T-cell (primary cell): ENCODE measurements around the gene SKAP2. TPM values are rescaled to one million over a fixed set of nuclear protein-coding genes. Genes with fewer than 3 reads are reported as not detected.

Source experiments
- ATAC-seq, 4 experiments: fragments of 200-7000 bp in 3 of 4; fragments of 150-1000 bp in 1 of 4; cut with Tn5 transposase; replicated peaks in 1 of 4; 1 replicate in 3 of 4; 2 replicates in 1 of 4; pipeline ENCODE4 v1.10.0; 2021; ENCODE audit warnings: moderate library complexity in 3 of 4, mild to moderate bottlenecking in 2 of 4, moderate number of reproducible peaks in 1 of 4
- CTCF ChIA-PET, 2 donors: fragments of 300-600 bp; sonication (Branson Sonifier 250); formaldehyde crosslinking; loops; one replicate each; lab custom pipeline; 2022; ENCODE audit warnings: antibody characterized with exemption in 2 of 2; lab: Charles Lee
- POLR2A ChIA-PET, 2 donors: fragments of 300-600 bp; sonication (Branson Sonifier 250); formaldehyde crosslinking; loops; one replicate each; lab custom pipeline; 2022; ENCODE audit warnings: antibody characterized with exemption in 2 of 2; lab: Charles Lee
- DNase-seq, 35 experiments: peaks; one replicate each; pipeline versions ENCODE4 v3.0.0 to v3.0.0-alpha.2; 2013 to 2023
- H3K27ac ChIP-seq: one replicate; pipeline ENCODE4 v1.5.1; 2013; ENCODE audit warnings: low read length
- H3K27me3 ChIP-seq, 2 experiments: replicated peaks in 1 of 2; 1 replicate in 1 of 2; 2 replicates in 1 of 2; pipeline versions ENCODE4 v1.6.1 to v1.7.0; 2013; ENCODE audit warnings: low read length in 1 of 2, mixed read lengths in 1 of 2; ENCODE audit not compliant: control insufficient read depth in 2 of 2, insufficient read depth in 2 of 2; ENCODE audit errors: extremely low read depth in 1 of 2
- H3K36me3 ChIP-seq, 2 donors: 1 replicate in 1 of 2; 2 replicates in 1 of 2; pipeline versions ENCODE4 v1.6.1 to v1.7.0; 2013; ENCODE audit warnings: low read length in 1 of 2; ENCODE audit not compliant: control insufficient read depth in 2 of 2, insufficient read depth in 1 of 2; ENCODE audit errors: extremely low read depth in 1 of 2
- H3K4me1 ChIP-seq, 2 experiments: 1 replicate in 1 of 2; 2 replicates in 1 of 2; pipeline versions ENCODE4 v1.6.1 to v1.7.0; 2013; ENCODE audit warnings: low read length in 2 of 2, mixed read lengths in 1 of 2; ENCODE audit not compliant: insufficient read depth in 2 of 2, control insufficient read depth in 1 of 2; ENCODE audit errors: extremely low read depth in 1 of 2
- H3K4me3 ChIP-seq, 2 donors: 1 replicate in 1 of 2; 2 replicates in 1 of 2; pipeline versions ENCODE4 v1.5.1 to v1.7.0; 2013; ENCODE audit warnings: mild to moderate bottlenecking in 2 of 2, low read length in 1 of 2, moderate library complexity in 1 of 2; ENCODE audit not compliant: control insufficient read depth in 1 of 2; ENCODE audit errors: extremely low read depth in 1 of 2
- H3K9me3 ChIP-seq: 2 replicates; pipeline ENCODE4 v1.7.0; 2013
- H3K27ac Mint-ChIP-seq, 2 donors: one replicate each; pipeline ENCODE4 v1.8.0; 2020 to 2021; ENCODE audit warnings: mild to moderate bottlenecking in 2 of 2, mixed read lengths in 2 of 2
- H3K27me3 Mint-ChIP-seq, 2 donors: one replicate each; pipeline ENCODE4 v1.8.0; 2021 to 2022; ENCODE audit warnings: mixed read lengths in 2 of 2
- H3K36me3 Mint-ChIP-seq: one replicate; pipeline ENCODE4 v1.8.0; 2021; ENCODE audit warnings: mixed read lengths
- H3K4me1 Mint-ChIP-seq, 3 donors: one replicate each; pipeline ENCODE4 v1.8.0; 2020 to 2022; ENCODE audit warnings: mixed read lengths in 3 of 3, mild to moderate bottlenecking in 1 of 3
- H3K4me3 Mint-ChIP-seq, 3 donors: one replicate each; pipeline ENCODE4 v1.8.0; 2020 to 2022; ENCODE audit warnings: mild to moderate bottlenecking in 3 of 3, mixed read lengths in 3 of 3, moderate library complexity in 3 of 3
- H3K9me3 Mint-ChIP-seq, 3 donors: one replicate each; pipeline ENCODE4 v1.8.0; 2020 to 2022; ENCODE audit warnings: mixed read lengths in 3 of 3
- WGBS: methylation state at CpG from one replicate; pipeline ENCODE4 v1.1.5; 2013; ENCODE audit warnings: missing lambda C conversion rate; ENCODE audit not compliant: insufficient coverage; 5-methylcytosine and 5-hydroxymethylcytosine counted together
- total RNA-seq, 35 experiments: library from RNA in 6 of 35; stranded (reverse) in 6 of 35; fragments of 120-200 nt in 1 of 35; gene quantifications; one replicate each; pipeline versions ENCODE4 v1.2.1 to v1.2.4 and lab custom pipeline; 2013 to 2026

Gene SKAP2
- total RNA-seq, 5 donors from 2014 or later (not counting 1 experiment from before 2014, with no cell fraction given): 4.8 to 8.9 (median 7.7) TPM

GRCh38 chr7:26709210-26709990 lies 155.0 kb downstream of the SKAP2 start:
- DNase-seq (no peak), ATAC-seq (no peak)
- Mint-ChIP-seq H3K36me3 (no peaks in the 10 kb centered on the region), H3K4me3 (no peak overlapping the region), H3K4me1 (no peaks in the 10 kb centered on the region), H3K27ac (no peak overlapping the region), H3K9me3 (no peaks in the 10 kb centered on the region), H3K27me3 (peaks cover 0 to 4% of the 10 kb centered on the region in 2 donors)
- ChIA-PET CTCF (no interaction called here), POLR2A (no interaction called here)
- Histone ChIP-seq H3K27ac (no peak overlapping the region), H3K4me1 (no peaks in the 10 kb centered on the region), H3K27me3 (no peaks in the 10 kb centered on the region), H3K36me3 (no peaks in the 10 kb centered on the region), H3K9me3 (no peaks in the 10 kb centered on the region), H3K4me3 (no peak overlapping the region)
- no CpG with 5 or more reads among the region's 1 CpG for WGBS

GRCh38 chr7:26705567-26705966 lies 158.8 kb downstream of the SKAP2 start:
- no peaks in the 10 kb centered on the region for H3K27me3 ChIP-seq
- no peaks in the 10 kb centered on the region for H3K36me3 Mint-ChIP-seq
- H3K9me3 Mint-ChIP-seq: no peaks in the 10 kb centered on the region
- CTCF ChIA-PET: interaction anchor here in 1 of 2 donors (0.6 to 1.1 kb wide), 3 partner anchors 10 to 476 kb away, joined by 3 to 18 read pairs (median 7); no protein-coding TSS in a partner anchor
- H3K36me3 ChIP-seq: no peaks in the 10 kb centered on the region
- no CpG with 5 or more reads among the region's 2 CpGs for WGBS
- POLR2A ChIA-PET: no interaction called here
- H3K9me3 ChIP-seq: no peaks in the 10 kb centered on the region
- no peak overlapping the region for H3K27ac Mint-ChIP-seq
- ATAC-seq: no peak
- H3K4me1 ChIP-seq: no peaks in the 10 kb centered on the region
- H3K4me3 ChIP-seq: no peak overlapping the region
- no peak for DNase-seq
- H3K27ac ChIP-seq: no peak overlapping the region
- H3K27me3 Mint-ChIP-seq: peaks cover 0 to 10% of the 10 kb centered on the region in 2 donors
- H3K4me1 Mint-ChIP-seq: no peaks in the 10 kb centered on the region
- H3K4me3 Mint-ChIP-seq: no peak overlapping the region

GRCh38 chr7:26704786-26705185 lies 159.6 kb downstream of the SKAP2 start:
- peaks cover 0 to 8% of the 10 kb centered on the region in 2 donors for H3K27me3 Mint-ChIP-seq
- WGBS: 60% methylated on average over 1 of the region's 2 CpGs
- no peaks in the 10 kb centered on the region for H3K4me1 ChIP-seq
- H3K27ac Mint-ChIP-seq: no peak overlapping the region
- POLR2A ChIA-PET: no interaction called here
- no peaks in the 10 kb centered on the region for H3K9me3 ChIP-seq
- CTCF ChIA-PET: no interaction called here
- no peaks in the 10 kb centered on the region for H3K36me3 Mint-ChIP-seq
- no peak overlapping the region for H3K4me3 Mint-ChIP-seq
- ATAC-seq (no peak), DNase-seq (no peak)
- no peak overlapping the region for H3K27ac ChIP-seq
- H3K27me3 ChIP-seq: no peaks in the 10 kb centered on the region
- no peaks in the 10 kb centered on the region for H3K9me3 Mint-ChIP-seq
- H3K4me3 ChIP-seq: no peak overlapping the region
- no peaks in the 10 kb centered on the region for H3K36me3 ChIP-seq
- H3K4me1 Mint-ChIP-seq: no peaks in the 10 kb centered on the region

GRCh38 chr7:26704036-26704435 lies 160.4 kb downstream of the SKAP2 start:
- Mint-ChIP-seq H3K27me3 (peaks cover 0 to 8% of the 10 kb centered on the region in 2 donors), H3K36me3 (no peaks in the 10 kb centered on the region), H3K27ac (no peak overlapping the region), H3K4me3 (no peak overlapping the region), H3K9me3 (no peaks in the 10 kb centered on the region), H3K4me1 (no peaks in the 10 kb centered on the region)
- ChIA-PET POLR2A (no interaction called here), CTCF (interaction anchor here in 1 of 2 donors (1.1 kb wide), 1 partner anchor 10 kb away, joined by 3 read pairs; no protein-coding TSS in a partner anchor)
- WGBS: no CpG with 5 or more reads among the region's 1 CpG
- ATAC-seq: no peak
- H3K27me3 ChIP-seq: no peaks in the 10 kb centered on the region
- no peaks in the 10 kb centered on the region for H3K4me1 ChIP-seq
- H3K9me3 ChIP-seq: no peaks in the 10 kb centered on the region
- no peak overlapping the region for H3K4me3 ChIP-seq
- no peaks in the 10 kb centered on the region for H3K36me3 ChIP-seq
- no peak overlapping the region for H3K27ac ChIP-seq
- DNase-seq: no peak

- Histone ChIP-seq H3K27ac (no peak overlapping the region), H3K9me3 (no peaks in the 10 kb centered on the region), H3K36me3 (no peaks in the 10 kb centered on the region), H3K27me3 (no peaks in the 10 kb centered on the region), H3K4me3 (no peak overlapping the region), H3K4me1 (no peaks in the 10 kb centered on the region)
- ATAC-seq (no peak), DNase-seq (no peak)
- Mint-ChIP-seq H3K9me3 (no peaks in the 10 kb centered on the region), H3K4me1 (no peaks in the 10 kb centered on the region), H3K27ac (no peak overlapping the region), H3K27me3 (peaks cover 0 to 8% of the 10 kb centered on the region in 2 donors), H3K36me3 (no peaks in the 10 kb centered on the region), H3K4me3 (no peak overlapping the region)
- ChIA-PET CTCF (interaction anchor here (1.3 to 2.5 kb wide), 2 partner anchors 9 to 14 kb away, joined by 4 to 6 read pairs; no protein-coding TSS in a partner anchor), POLR2A (no interaction called here)
Measured at GRCh38 chr7:26700893-26701292, 163.5 kb downstream of the SKAP2 start.

- Histone ChIP-seq H3K4me3 (no peak overlapping the region), H3K27me3 (no peaks in the 10 kb centered on the region), H3K9me3 (no peaks in the 10 kb centered on the region), H3K27ac (no peak overlapping the region), H3K36me3 (no peaks in the 10 kb centered on the region), H3K4me1 (no peaks in the 10 kb centered on the region)
- H3K27me3 Mint-ChIP-seq: peaks cover 0 to 8% of the 10 kb centered on the region in 2 donors
- POLR2A ChIA-PET: no interaction called here
- H3K4me1 Mint-ChIP-seq: no peaks in the 10 kb centered on the region
- WGBS: 97% methylated on average over 5 of the region's 5 CpGs
- H3K27ac Mint-ChIP-seq: no peak overlapping the region
- ATAC-seq (no peak), DNase-seq (no peak)
- H3K4me3 Mint-ChIP-seq: no peak overlapping the region
- CTCF ChIA-PET: interaction anchor here (1.3 to 2.5 kb wide), 2 partner anchors 9 to 13 kb away, joined by 4 to 6 read pairs; no protein-coding TSS in a partner anchor
- no peaks in the 10 kb centered on the region for H3K36me3 Mint-ChIP-seq
- no peaks in the 10 kb centered on the region for H3K9me3 Mint-ChIP-seq
Measured at GRCh38 chr7:26700386-26700785, 164.0 kb downstream of the SKAP2 start.
